Stomach (tissue), 4 donors: ENCODE data around the gene ADAMTS12.

Experiments used
- EP300 ChIP-seq: sonication (generic); formaldehyde crosslinking; IDR thresholded peaks from one replicate; pipeline ENCODE4 v1.6.1; 2017; ENCODE audit warnings: antibody characterized with exemption
- POLR2A ChIP-seq, 4 donors: fragments of 450-650 bp; IDR thresholded peaks; one replicate each; pipeline ENCODE4 v1.6.1; 2016; ENCODE audit warnings: antibody characterized with exemption in 4 of 4, control low read depth in 2 of 4, mild to moderate bottlenecking in 1 of 4, moderate library complexity in 1 of 4
- POLR2AphosphoS5 ChIP-seq, 3 donors: sonication (generic); formaldehyde crosslinking; IDR thresholded peaks; one replicate each; pipeline ENCODE4 v1.6.1; 2016; ENCODE audit warnings: antibody characterized with exemption in 3 of 3
- TF ChIP-seq, protein P1 (sequence below), 7 experiments: fragments of 450-650 bp in 4 of 7; fragments of 200-600 bp in 3 of 7; sonication (generic) in 3 of 7; IDR thresholded peaks; one replicate each; pipeline ENCODE4 v1.5.1; 2016 to 2019; ENCODE audit warnings: antibody characterized with exemption in 7 of 7, control low read depth in 2 of 7, mild to moderate bottlenecking in 1 of 7

DNA sequence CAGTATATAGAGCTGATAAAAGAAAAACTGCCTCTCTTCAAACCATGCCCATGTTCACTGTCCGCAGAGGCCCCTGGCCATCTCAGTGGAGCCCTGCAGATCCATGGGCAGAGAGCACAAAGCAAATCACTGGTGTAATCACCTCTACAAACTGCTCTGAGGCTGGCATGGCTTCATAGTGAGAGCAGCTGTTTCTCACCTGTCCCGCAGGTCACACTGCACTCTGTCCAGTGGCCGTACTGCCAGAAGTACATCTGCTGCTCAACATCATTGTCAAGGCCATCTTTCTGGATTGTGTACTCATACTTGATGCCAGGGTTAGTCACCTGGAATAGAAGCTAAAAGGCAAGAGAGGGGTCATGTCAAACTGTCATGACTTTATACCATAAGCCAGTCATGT is 277.8 kb downstream of the ADAMTS12 start:
- TF ChIP-seq, protein P1, sequence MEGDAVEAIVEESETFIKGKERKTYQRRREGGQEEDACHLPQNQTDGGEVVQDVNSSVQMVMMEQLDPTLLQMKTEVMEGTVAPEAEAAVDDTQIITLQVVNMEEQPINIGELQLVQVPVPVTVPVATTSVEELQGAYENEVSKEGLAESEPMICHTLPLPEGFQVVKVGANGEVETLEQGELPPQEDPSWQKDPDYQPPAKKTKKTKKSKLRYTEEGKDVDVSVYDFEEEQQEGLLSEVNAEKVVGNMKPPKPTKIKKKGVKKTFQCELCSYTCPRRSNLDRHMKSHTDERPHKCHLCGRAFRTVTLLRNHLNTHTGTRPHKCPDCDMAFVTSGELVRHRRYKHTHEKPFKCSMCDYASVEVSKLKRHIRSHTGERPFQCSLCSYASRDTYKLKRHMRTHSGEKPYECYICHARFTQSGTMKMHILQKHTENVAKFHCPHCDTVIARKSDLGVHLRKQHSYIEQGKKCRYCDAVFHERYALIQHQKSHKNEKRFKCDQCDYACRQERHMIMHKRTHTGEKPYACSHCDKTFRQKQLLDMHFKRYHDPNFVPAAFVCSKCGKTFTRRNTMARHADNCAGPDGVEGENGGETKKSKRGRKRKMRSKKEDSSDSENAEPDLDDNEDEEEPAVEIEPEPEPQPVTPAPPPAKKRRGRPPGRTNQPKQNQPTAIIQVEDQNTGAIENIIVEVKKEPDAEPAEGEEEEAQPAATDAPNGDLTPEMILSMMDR (IDR thresholded peaks at IDR 0.05): no peak
- no peak for TF ChIP-seq POLR2AphosphoS5 (IDR thresholded peaks at IDR 0.05)
- no peak for TF ChIP-seq EP300
- TF ChIP-seq POLR2A (IDR thresholded peaks at IDR 0.05): no peak
